ENCODE data around the gene CTPS1.

DNA sequence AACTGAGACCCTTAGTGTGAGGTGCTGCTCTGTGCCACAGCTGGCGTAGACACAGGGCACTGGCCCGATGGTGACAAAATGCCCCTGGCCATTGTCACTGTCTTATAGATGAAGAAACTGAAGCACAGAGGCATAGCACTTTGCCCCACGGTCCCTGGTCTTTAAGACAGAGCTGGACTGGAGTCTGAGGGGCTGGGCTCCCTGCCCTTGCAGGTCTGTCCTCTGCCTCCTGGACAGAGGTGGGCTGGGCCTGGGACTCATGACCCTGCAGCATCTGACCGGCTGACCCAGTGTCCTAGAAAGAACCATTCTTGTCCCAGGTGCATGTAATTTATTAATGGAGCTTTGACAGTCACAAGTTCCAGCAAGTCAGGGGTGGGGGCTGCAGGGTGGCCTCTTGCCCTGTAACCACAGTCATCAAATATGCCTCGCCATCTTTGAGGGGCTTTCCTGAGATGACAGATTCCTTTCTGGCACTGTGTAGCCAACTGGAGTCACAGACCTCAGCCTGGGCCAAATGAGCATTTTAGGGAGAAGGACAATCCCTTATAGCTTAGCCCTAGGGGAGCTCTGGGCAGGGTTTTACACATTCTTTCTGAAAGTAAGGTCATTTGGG is 35.9 kb downstream of the CTPS1 start:
- TF ChIP-seq, protein P1, sequence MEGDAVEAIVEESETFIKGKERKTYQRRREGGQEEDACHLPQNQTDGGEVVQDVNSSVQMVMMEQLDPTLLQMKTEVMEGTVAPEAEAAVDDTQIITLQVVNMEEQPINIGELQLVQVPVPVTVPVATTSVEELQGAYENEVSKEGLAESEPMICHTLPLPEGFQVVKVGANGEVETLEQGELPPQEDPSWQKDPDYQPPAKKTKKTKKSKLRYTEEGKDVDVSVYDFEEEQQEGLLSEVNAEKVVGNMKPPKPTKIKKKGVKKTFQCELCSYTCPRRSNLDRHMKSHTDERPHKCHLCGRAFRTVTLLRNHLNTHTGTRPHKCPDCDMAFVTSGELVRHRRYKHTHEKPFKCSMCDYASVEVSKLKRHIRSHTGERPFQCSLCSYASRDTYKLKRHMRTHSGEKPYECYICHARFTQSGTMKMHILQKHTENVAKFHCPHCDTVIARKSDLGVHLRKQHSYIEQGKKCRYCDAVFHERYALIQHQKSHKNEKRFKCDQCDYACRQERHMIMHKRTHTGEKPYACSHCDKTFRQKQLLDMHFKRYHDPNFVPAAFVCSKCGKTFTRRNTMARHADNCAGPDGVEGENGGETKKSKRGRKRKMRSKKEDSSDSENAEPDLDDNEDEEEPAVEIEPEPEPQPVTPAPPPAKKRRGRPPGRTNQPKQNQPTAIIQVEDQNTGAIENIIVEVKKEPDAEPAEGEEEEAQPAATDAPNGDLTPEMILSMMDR (IDR thresholded peaks at IDR 0.05) = no peak
- TF ChIP-seq, protein P2, sequence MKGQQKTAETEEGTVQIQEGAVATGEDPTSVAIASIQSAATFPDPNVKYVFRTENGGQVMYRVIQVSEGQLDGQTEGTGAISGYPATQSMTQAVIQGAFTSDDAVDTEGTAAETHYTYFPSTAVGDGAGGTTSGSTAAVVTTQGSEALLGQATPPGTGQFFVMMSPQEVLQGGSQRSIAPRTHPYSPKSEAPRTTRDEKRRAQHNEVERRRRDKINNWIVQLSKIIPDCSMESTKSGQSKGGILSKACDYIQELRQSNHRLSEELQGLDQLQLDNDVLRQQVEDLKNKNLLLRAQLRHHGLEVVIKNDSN (CRISPR knock-in tag; IDR thresholded peaks at IDR 0.05) = no peak
- no peak for TF ChIP-seq GABPB1 (CRISPR knock-in tag; IDR thresholded peaks at IDR 0.05)
